ENCODE results near the gene WDR75. TPM values are rescaled to one million over a fixed set of nuclear protein-coding genes. Genes with fewer than 3 reads are reported as not detected.

The WDR75 gene
- total and polyA plus RNA-seq, 2 of the 4 experiments (the other 2 are of a cell fraction): 21.7 to 52.2 TPM

DNA sequence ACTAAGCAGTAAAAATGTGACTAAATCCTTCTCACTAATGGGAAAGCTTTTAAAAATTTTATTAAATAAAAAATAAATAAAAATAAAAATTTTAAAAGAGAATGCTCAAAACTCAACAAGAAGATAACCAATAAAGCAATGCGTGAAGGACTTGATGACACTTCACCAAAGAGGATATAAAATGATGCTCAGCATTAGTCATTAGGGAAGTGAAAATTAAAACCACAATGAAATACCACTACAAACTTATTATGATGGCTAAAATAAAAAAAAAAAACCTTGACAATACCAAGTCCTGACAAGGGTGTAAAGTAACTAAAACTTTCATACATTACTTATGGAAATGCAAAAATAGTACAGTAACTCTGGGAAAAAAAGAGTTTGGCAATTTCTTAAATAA lies 3.3 kb upstream of the WDR75 start:
- Histone ChIP-seq H4K5ac (ENCODE audit: low read depth, low read length) (no peak overlapping the region), H2BK120ac (ENCODE audit: low read depth, low read length) (no peak overlapping the region), H3K9ac (ENCODE audit: low read depth, low read length) (no peak overlapping the region), H3K79me1 (ENCODE audit: low read depth in 1 of 2, low read length in 2 of 2) (peaks cover 8 to 19% of the 10 kb centered on the region in 2 experiments), H3K23ac (ENCODE audit: low read depth, low read length) (no peak overlapping the region), H3K4me2 (ENCODE audit: low read depth, low read length) (no peak overlapping the region), H2AK9ac (replicated peaks; ENCODE audit: low read depth, low read length, poor library complexity) (no peak overlapping the region), H2AFZ (replicated peaks; ENCODE audit: low read length, poor library complexity) (no peak overlapping the region), H3K9me1 (ENCODE audit: insufficient read depth, low read length) (no peaks in the 10 kb centered on the region; the same call in 1 of the 2 replicates), H3K27me3 (ENCODE audit: control insufficient read depth, insufficient read depth, low read length) (no peaks in the 10 kb centered on the region), H3K56ac (ENCODE audit: extremely low read depth, insufficient read depth, low read length) (no peak overlapping the region), H4K20me1 (ENCODE audit: insufficient read depth, low read length) (no peaks in the 10 kb centered on the region), H4K8ac (ENCODE audit: low read depth in 2 of 2, low read length in 2 of 2) (no peak overlapping the region), H3K18ac (ENCODE audit: low read depth, low read length) (no peak overlapping the region), H2BK20ac (ENCODE audit: low read depth, low read length) (no peak overlapping the region), H3K27ac (ENCODE audit: insufficient read depth, low read length) (no peak overlapping the region), H3K4me3 (ENCODE audit: insufficient read depth, low read depth, low read length) (no peak overlapping the region), H3K4me1 (ENCODE audit: control insufficient read depth, insufficient read depth, low read length) (peaks cover 2% of the 10 kb centered on the region; the same call in 1 of the 2 replicates), H3K14ac (replicated peaks; ENCODE audit: low read depth, low read length) (no peak overlapping the region), H3K9me3 (ENCODE audit: control insufficient read depth, insufficient read depth, low read length) (no peaks in the 10 kb centered on the region), H3K36me3 (ENCODE audit: control insufficient read depth, insufficient read depth, low read length) (no peaks in the 10 kb centered on the region), H4K91ac (ENCODE audit: insufficient read depth, low read depth, low read length) (no peak overlapping the region), H2BK5ac (ENCODE audit: low read depth, low read length, poor library complexity, severe bottlenecking) (no peak overlapping the region), H3K4ac (ENCODE audit: low read depth, low read length) (no peak overlapping the region), H2BK15ac (ENCODE audit: low read depth, low read length) (no peak overlapping the region), H2AK5ac (ENCODE audit: low read depth, low read length) (no peak overlapping the region)
- no peak for DNase-seq
- in situ Hi-C loops (cut with MboI; ENCODE audit: low sequenced_read_pairs) (no loop called here), intact Hi-C loops (cut with micrococcal nuclease) (no loop called here), dilution Hi-C loops (cut with HindIII; ENCODE audit: low sequenced_read_pairs, unreplicated experiment) (no loop called here)
- POLR2A ChIA-PET (ENCODE audit: unreplicated experiment): no interaction called here
- TF ChIP-seq MAZ (IDR thresholded peaks at IDR 0.05; ENCODE audit: borderline replicate concordance, low read depth, low read length): no peak
- TF ChIP-seq MAFK (IDR thresholded peaks at IDR 0.05; ENCODE audit: low read depth, low read length): no peak
- TF ChIP-seq RFX5 (IDR thresholded peaks at IDR 0.05; ENCODE audit: low read depth, low read length): no peak
- TF ChIP-seq, protein P1, sequence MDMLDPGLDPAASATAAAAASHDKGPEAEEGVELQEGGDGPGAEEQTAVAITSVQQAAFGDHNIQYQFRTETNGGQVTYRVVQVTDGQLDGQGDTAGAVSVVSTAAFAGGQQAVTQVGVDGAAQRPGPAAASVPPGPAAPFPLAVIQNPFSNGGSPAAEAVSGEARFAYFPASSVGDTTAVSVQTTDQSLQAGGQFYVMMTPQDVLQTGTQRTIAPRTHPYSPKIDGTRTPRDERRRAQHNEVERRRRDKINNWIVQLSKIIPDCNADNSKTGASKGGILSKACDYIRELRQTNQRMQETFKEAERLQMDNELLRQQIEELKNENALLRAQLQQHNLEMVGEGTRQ (IDR thresholded peaks at IDR 0.05; ENCODE audit: low read depth, low read length): no peak
- TF ChIP-seq CEBPB (IDR thresholded peaks at IDR 0.05; ENCODE audit: low read depth, low read length): no peak
- TF ChIP-seq NFE2L2 (IDR thresholded peaks at IDR 0.05; ENCODE audit: low read depth, low read length): no peak
- TF ChIP-seq MXI1 (IDR thresholded peaks at IDR 0.05; ENCODE audit: borderline replicate concordance, low read depth, low read length): no peak
- TF ChIP-seq, protein P2, sequence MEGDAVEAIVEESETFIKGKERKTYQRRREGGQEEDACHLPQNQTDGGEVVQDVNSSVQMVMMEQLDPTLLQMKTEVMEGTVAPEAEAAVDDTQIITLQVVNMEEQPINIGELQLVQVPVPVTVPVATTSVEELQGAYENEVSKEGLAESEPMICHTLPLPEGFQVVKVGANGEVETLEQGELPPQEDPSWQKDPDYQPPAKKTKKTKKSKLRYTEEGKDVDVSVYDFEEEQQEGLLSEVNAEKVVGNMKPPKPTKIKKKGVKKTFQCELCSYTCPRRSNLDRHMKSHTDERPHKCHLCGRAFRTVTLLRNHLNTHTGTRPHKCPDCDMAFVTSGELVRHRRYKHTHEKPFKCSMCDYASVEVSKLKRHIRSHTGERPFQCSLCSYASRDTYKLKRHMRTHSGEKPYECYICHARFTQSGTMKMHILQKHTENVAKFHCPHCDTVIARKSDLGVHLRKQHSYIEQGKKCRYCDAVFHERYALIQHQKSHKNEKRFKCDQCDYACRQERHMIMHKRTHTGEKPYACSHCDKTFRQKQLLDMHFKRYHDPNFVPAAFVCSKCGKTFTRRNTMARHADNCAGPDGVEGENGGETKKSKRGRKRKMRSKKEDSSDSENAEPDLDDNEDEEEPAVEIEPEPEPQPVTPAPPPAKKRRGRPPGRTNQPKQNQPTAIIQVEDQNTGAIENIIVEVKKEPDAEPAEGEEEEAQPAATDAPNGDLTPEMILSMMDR (conservative IDR thresholded peaks at IDR 0.05; ENCODE audit: low read depth, low read length): no peak
- no peak for TF ChIP-seq RAD21 (IDR thresholded peaks at IDR 0.05; ENCODE audit: low read length)
- no TSS peak for BruUV-seq (replicated peaks)
- no CpG with 5 or more reads among the region's 1 CpG for WGBS, 2 experiments (ENCODE audit: extremely low coverage in 2 of 2, insufficient read length in 1 of 2)
- CTCF ChIA-PET: no interaction called here
- no peak for ATAC-seq (ENCODE audit: low read depth)

Measured in IMR-90 (cell line).